Measurements from ENCODE around the gene THSD4. TPM values are rescaled to one million over a fixed set of nuclear protein-coding genes. Genes with fewer than 3 reads are reported as not detected.

THSD4 gene
- polyA plus RNA-seq, 1 donor (not counting 4 experiments of a cell fraction or from before 2014, with no cell fraction given), result 24.5 TPM

- no peak for DNase-seq (ENCODE audit: low read depth, low spot score)
- H3K9ac ChIP-seq (ENCODE audit: control insufficient read depth, extremely low read depth, insufficient read depth, low read length), result no peak overlapping the region
- no peaks in the 10 kb centered on the region for H3K9me1 ChIP-seq (ENCODE audit: control insufficient read depth, extremely low read depth, insufficient read depth, low read length)
- no peaks in the 10 kb centered on the region for H3K4me1 ChIP-seq (ENCODE audit: control insufficient read depth, extremely low read depth, insufficient read depth, low read length)
- H3K27ac ChIP-seq (ENCODE audit: control insufficient read depth, insufficient read depth, low read length), result no peak overlapping the region
- dilution Hi-C loops (cut with MboI; ENCODE audit: extremely low pct_ligation_motif_present, low sequenced_read_pairs), result no loop called here
- no peaks in the 10 kb centered on the region for H3K27me3 ChIP-seq (ENCODE audit: control insufficient read depth, extremely low read depth, insufficient read depth, low read length)
- no peak overlapping the region for H3K4me2 ChIP-seq (ENCODE audit: control insufficient read depth, extremely low read depth, insufficient read depth, low read depth, low read length)
- H3K79me2 ChIP-seq (ENCODE audit: control insufficient read depth, insufficient read depth, low read length), result no peaks in the 10 kb centered on the region
- TF ChIP-seq EZH2 (IDR thresholded peaks at IDR 0.05; ENCODE audit: low read length), result no peak
- no peak for TF ChIP-seq CTCF (optimal IDR thresholded peaks at IDR 0.05 in 1 of 3, IDR thresholded peaks at IDR 0.05 in 1 of 3, conservative IDR thresholded peaks at IDR 0.05 in 1 of 3; ENCODE audit: extremely low read depth in 1 of 3, insufficient read depth in 2 of 3, low read length in 3 of 3)
- no peak overlapping the region for H3K4me3 ChIP-seq (ENCODE audit: control insufficient read depth in 2 of 3, extremely low read depth in 1 of 3, insufficient read depth in 2 of 3, low read depth in 1 of 3, low read length in 3 of 3)
- H4K20me1 ChIP-seq (ENCODE audit: control insufficient read depth, extremely low read depth, insufficient read depth, low read length), result no peaks in the 10 kb centered on the region
- FAIRE-seq, result no peak
- H2AFZ ChIP-seq (ENCODE audit: control insufficient read depth, low read length), result no peak overlapping the region
- no peaks in the 10 kb centered on the region for H3K9me3 ChIP-seq (ENCODE audit: control insufficient read depth, low read depth, low read length)
- peaks cover 0 to 18% of the 10 kb centered on the region in 2 experiments for H3K36me3 ChIP-seq (ENCODE audit: control insufficient read depth in 2 of 2, extremely low read depth in 1 of 2, insufficient read depth in 2 of 2, low read length in 2 of 2)
Measured at GRCh38 chr15:71627604-71628003, 512.3 kb downstream of the THSD4 start.

- no peak overlapping the region for H3K4me2 ChIP-seq (ENCODE audit: control insufficient read depth, extremely low read depth, insufficient read depth, low read depth, low read length)
- no peak overlapping the region for H3K9ac ChIP-seq (ENCODE audit: control insufficient read depth, extremely low read depth, insufficient read depth, low read length)
- no peak overlapping the region for H3K4me3 ChIP-seq (ENCODE audit: control insufficient read depth in 2 of 3, extremely low read depth in 1 of 3, insufficient read depth in 2 of 3, low read depth in 1 of 3, low read length in 3 of 3)
- H2AFZ ChIP-seq (ENCODE audit: control insufficient read depth, low read length), result no peak overlapping the region
- H3K9me3 ChIP-seq (ENCODE audit: control insufficient read depth, low read depth, low read length), result no peaks in the 10 kb centered on the region
- no peaks in the 10 kb centered on the region for H3K9me1 ChIP-seq (ENCODE audit: control insufficient read depth, extremely low read depth, insufficient read depth, low read length)
- TF ChIP-seq CTCF (optimal IDR thresholded peaks at IDR 0.05 in 1 of 3, IDR thresholded peaks at IDR 0.05 in 1 of 3, conservative IDR thresholded peaks at IDR 0.05 in 1 of 3; ENCODE audit: extremely low read depth in 1 of 3, insufficient read depth in 2 of 3, low read length in 3 of 3) (no peak), EZH2 (IDR thresholded peaks at IDR 0.05; ENCODE audit: low read length) (no peak)
- peaks cover 0 to 21% of the 10 kb centered on the region in 2 experiments for H3K36me3 ChIP-seq (ENCODE audit: control insufficient read depth in 2 of 2, extremely low read depth in 1 of 2, insufficient read depth in 2 of 2, low read length in 2 of 2)
- H3K27ac ChIP-seq (ENCODE audit: control insufficient read depth, insufficient read depth, low read length), result no peak overlapping the region
- H3K79me2 ChIP-seq (ENCODE audit: control insufficient read depth, insufficient read depth, low read length), result no peaks in the 10 kb centered on the region
- dilution Hi-C loops (cut with MboI; ENCODE audit: extremely low pct_ligation_motif_present, low sequenced_read_pairs), result no loop called here
- H3K4me1 ChIP-seq (ENCODE audit: control insufficient read depth, extremely low read depth, insufficient read depth, low read length), result no peaks in the 10 kb centered on the region
- H4K20me1 ChIP-seq (ENCODE audit: control insufficient read depth, extremely low read depth, insufficient read depth, low read length), result no peaks in the 10 kb centered on the region
- FAIRE-seq, result no peak
- H3K27me3 ChIP-seq (ENCODE audit: control insufficient read depth, extremely low read depth, insufficient read depth, low read length), result no peaks in the 10 kb centered on the region
- no peak for DNase-seq (ENCODE audit: low read depth, low spot score)
Measured at GRCh38 chr15:71628988-71629770, 513.9 kb downstream of the THSD4 start.
